Activated CD8-positive, alpha-beta memory T cell treated with anti-CD3 and anti-CD28 coated beads, Interleukin-2, amount 50 U/mL, for 1 hour (primary cell): ENCODE measurements around the gene SHF.
A peak's percentile ranks its signal among the peaks of the same experiment; 100 is the strongest.

Experiments used
- DNase-seq: peaks from one replicate; pipeline ENCODE4 v3.0.0-alpha.2; 2020; ENCODE audit errors: extremely low read depth

The SHF gene

GRCh38 chr15:45126535-45127158 lies 61.1 kb downstream of the SHF start:
- no peak for DNase-seq

GRCh38 chr15:45123397-45123796 lies 64.4 kb downstream of the SHF start:
- no peak for DNase-seq

GRCh38 chr15:45122719-45123118 lies 65.0 kb downstream of the SHF start:
- DNase-seq: no peak

- DNase-seq: no peak
Measured at GRCh38 chr15:45121706-45122417, 65.9 kb downstream of the SHF start.

- no peak for DNase-seq
Measured at GRCh38 chr15:45121020-45121419, 66.7 kb downstream of the SHF start.

- DNase-seq: no peak
Measured at GRCh38 chr15:45120081-45120972, 67.4 kb downstream of the SHF start.

- DNase-seq: no peak
Measured at GRCh38 chr15:45118996-45119395, 68.8 kb downstream of the SHF start.

GRCh38 chr15:45118131-45118588 lies 69.6 kb downstream of the SHF start:
- peak; percentile 50 for DNase-seq

GRCh38 chr15:45117308-45118130 lies 70.2 kb downstream of the SHF start:
- no peak for DNase-seq
